Mammary microvascular endothelial cell (primary cell): ENCODE data around the gene ATG2B. TPM values are rescaled to one million over a fixed set of nuclear protein-coding genes. Genes with fewer than 3 reads are reported as not detected.

Source experiments
- total RNA-seq: library from RNA; depleted of rRNA; stranded (reverse); fragments of >200 nt; gene quantifications from 2 replicates; pipeline ENCODE4 v1.2.3, GENCODE V29; 2015

The ATG2B gene, protein sequence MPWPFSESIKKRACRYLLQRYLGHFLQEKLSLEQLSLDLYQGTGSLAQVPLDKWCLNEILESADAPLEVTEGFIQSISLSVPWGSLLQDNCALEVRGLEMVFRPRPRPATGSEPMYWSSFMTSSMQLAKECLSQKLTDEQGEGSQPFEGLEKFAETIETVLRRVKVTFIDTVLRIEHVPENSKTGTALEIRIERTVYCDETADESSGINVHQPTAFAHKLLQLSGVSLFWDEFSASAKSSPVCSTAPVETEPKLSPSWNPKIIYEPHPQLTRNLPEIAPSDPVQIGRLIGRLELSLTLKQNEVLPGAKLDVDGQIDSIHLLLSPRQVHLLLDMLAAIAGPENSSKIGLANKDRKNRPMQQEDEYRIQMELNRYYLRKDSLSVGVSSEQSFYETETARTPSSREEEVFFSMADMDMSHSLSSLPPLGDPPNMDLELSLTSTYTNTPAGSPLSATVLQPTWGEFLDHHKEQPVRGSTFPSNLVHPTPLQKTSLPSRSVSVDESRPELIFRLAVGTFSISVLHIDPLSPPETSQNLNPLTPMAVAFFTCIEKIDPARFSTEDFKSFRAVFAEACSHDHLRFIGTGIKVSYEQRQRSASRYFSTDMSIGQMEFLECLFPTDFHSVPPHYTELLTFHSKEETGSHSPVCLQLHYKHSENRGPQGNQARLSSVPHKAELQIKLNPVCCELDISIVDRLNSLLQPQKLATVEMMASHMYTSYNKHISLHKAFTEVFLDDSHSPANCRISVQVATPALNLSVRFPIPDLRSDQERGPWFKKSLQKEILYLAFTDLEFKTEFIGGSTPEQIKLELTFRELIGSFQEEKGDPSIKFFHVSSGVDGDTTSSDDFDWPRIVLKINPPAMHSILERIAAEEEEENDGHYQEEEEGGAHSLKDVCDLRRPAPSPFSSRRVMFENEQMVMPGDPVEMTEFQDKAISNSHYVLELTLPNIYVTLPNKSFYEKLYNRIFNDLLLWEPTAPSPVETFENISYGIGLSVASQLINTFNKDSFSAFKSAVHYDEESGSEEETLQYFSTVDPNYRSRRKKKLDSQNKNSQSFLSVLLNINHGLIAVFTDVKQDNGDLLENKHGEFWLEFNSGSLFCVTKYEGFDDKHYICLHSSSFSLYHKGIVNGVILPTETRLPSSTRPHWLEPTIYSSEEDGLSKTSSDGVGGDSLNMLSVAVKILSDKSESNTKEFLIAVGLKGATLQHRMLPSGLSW (N-terminal part only)
- total RNA-seq, result 9.1 and 9.2 TPM in 2 replicates

DNA sequence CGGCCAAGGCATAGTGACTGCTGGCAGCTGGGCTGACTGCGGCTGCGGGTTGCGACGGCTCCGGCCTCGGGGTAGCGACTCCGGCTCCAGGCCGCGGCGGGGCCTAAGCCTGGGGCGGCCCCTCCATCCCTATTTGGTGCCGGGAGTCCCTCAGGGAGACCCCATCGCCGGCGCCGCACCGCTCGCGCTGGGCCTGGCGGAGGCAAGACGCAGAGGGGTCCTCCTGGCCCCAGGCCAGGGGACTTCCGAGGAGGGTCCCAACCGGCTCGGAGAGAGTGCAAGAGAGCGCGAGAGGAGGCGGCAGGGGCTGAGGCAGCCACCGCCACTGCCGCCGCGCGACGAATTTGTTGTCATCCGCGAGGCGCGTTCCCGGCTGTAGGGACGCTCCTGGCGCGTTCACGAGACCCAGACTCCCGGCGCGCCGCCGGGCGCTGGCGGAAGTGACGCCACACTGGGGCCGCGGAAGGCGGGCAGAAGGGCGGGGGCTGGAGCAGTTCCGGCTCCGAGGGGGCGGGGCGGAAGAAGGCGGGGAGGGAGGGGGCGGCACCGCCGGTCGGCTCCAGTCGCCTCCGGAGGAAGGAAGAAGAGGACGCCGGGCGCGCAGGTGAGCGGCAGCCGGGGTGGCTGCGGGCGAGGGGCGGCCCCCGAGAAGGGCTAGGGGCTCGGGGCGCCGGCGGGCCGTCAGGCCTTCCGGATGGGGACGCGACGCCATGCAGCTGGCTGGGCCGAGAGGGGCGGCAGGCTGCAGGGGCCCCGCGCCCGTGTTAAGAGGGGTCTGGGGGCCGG is at the start of gene ATG2B, which contains the start of gene GSKIP:
TSS of gene ATG2B (minus strand) at position 377 of the 786 bp plus-strand sequence. CDS start at position 12, 365 bp downstream.
TSS of gene GSKIP (plus strand) at position 562 of the 786 bp plus-strand sequence. CDS start 18,722 bp downstream, outside the sequence.

GRCh38 chr14:96255501-96256366 is 107.4 kb downstream of the ATG2B start, which contains the start of gene BDKRB1:
BDKRB1 (plus strand) TSS chr14:96256210; CDS start chr14:96263683, 7,473 bp downstream.

Other genes starting within 250 kb of the ATG2B start
- 1.9 and 2.0 TPM in 2 replicates for gene BDKRB2, start 158.5 kb downstream of the ATG2B start, total RNA-seq
- gene BDKRB1, start 107.1 kb downstream of the ATG2B start, total RNA-seq, result 0.15 TPM in 1 of 2 replicates, not detected in the other
- 27.0 and 27.4 TPM in 2 replicates for gene GSKIP, start 185 bp upstream of the ATG2B start, total RNA-seq
- gene AK7, start 28.8 kb upstream of the ATG2B start, total RNA-seq, result 0.33 and 0.59 TPM in 2 replicates
- gene PAPOLA, start 139.0 kb upstream of the ATG2B start, total RNA-seq, result 72.9 and 74.2 TPM in 2 replicates